Stomach smooth muscle (tissue), 2 donors: ENCODE data around the gene ETS1.

Experiments used
- H3K27ac ChIP-seq: one replicate; pipeline ENCODE4 v1.7.0; 2013; ENCODE audit warnings: mild to moderate bottlenecking, low read length, inconsistent platforms
- H3K27me3 ChIP-seq, 2 donors: one replicate each; pipeline ENCODE4 v1.7.0; 2013; ENCODE audit warnings: low read length in 2 of 2; ENCODE audit not compliant: insufficient read depth in 2 of 2, control insufficient read depth in 1 of 2
- H3K36me3 ChIP-seq, 2 donors: one replicate each; pipeline ENCODE4 v1.7.0; 2013; ENCODE audit warnings: low read length in 2 of 2; ENCODE audit not compliant: control insufficient read depth in 2 of 2, insufficient read depth in 2 of 2
- H3K4me1 ChIP-seq: one replicate; pipeline ENCODE4 v1.7.0; 2013; ENCODE audit warnings: low read length; ENCODE audit not compliant: control insufficient read depth, insufficient read depth
- H3K4me3 ChIP-seq, 2 donors: one replicate each; pipeline ENCODE4 v1.7.0; 2013; ENCODE audit warnings: low read length in 2 of 2
- H3K9ac ChIP-seq, 2 donors: one replicate each; pipeline ENCODE4 v1.7.0; 2013; ENCODE audit warnings: low read length in 2 of 2, mild to moderate bottlenecking in 1 of 2
- H3K9me3 ChIP-seq, 2 donors: one replicate each; pipeline ENCODE4 v1.7.0; 2013; ENCODE audit warnings: low read length in 2 of 2; ENCODE audit not compliant: control insufficient read depth in 2 of 2
- donor health status: healthy.
- donor health status: Pancreatic carcinoma.

The ETS1 gene

GRCh38 chr11:128587415-128587814, at the start of gene ETS1:
TSS of gene ETS1 (minus strand) at chr11:128587558. CDS start at chr11:128573130, 14,428 bp downstream.
- no peak within 1 kb of the TSS for H3K9ac ChIP-seq
- H3K4me3 ChIP-seq, result peak within 1 kb of the TSS in 1 of 2 donors; percentile 44
- no peak within 1 kb of the TSS for H3K27ac ChIP-seq

GRCh38 chr11:128634395-128634794, 47.0 kb upstream of the ETS1 start:
- H3K4me3 ChIP-seq, result no peak overlapping the region
- H3K9ac ChIP-seq, result no peak overlapping the region
- H3K36me3 ChIP-seq, result no peaks in the 10 kb centered on the region
- H3K4me1 ChIP-seq, result peaks cover 3% of the 10 kb centered on the region
- no peak overlapping the region for H3K27ac ChIP-seq
- peaks cover 0 to 4% of the 10 kb centered on the region in 2 donors for H3K27me3 ChIP-seq
- H3K9me3 ChIP-seq, result no peaks in the 10 kb centered on the region

More at GRCh38 chr11:128587415-128587814, at the start of gene ETS1:
- Histone ChIP-seq H3K27me3 (peaks cover 2 to 9% of the 10 kb centered on the region in 2 donors), H3K36me3 (no peaks in the 10 kb centered on the region), H3K4me1 (no peaks in the 10 kb centered on the region), H3K9me3 (no peaks in the 10 kb centered on the region)

GRCh38 chr11:128633384-128633965, 46.1 kb upstream of the ETS1 start:
- H3K27ac ChIP-seq, result no peak overlapping the region
- H3K36me3 ChIP-seq, result no peaks in the 10 kb centered on the region
- peaks cover 0 to 4% of the 10 kb centered on the region in 2 donors for H3K27me3 ChIP-seq
- peaks cover 3% of the 10 kb centered on the region for H3K4me1 ChIP-seq
- no peak overlapping the region for H3K9ac ChIP-seq
- no peak overlapping the region for H3K4me3 ChIP-seq
- H3K9me3 ChIP-seq, result no peaks in the 10 kb centered on the region

GRCh38 chr11:128632141-128632791, 44.9 kb upstream of the ETS1 start:
- Histone ChIP-seq H3K4me1 (peaks cover 3% of the 10 kb centered on the region), H3K27me3 (peaks cover 0 to 2% of the 10 kb centered on the region in 2 donors)

GRCh38 chr11:128630367-128631230, 43.2 kb upstream of the ETS1 start:
- no peak overlapping the region for H3K27ac ChIP-seq
- peak overlapping the region in 1 of 2 donors; percentile 51 for H3K9ac ChIP-seq
- no peaks in the 10 kb centered on the region for H3K9me3 ChIP-seq
- H3K4me3 ChIP-seq, result no peak overlapping the region
- H3K27me3 ChIP-seq, result no peaks in the 10 kb centered on the region
- peaks cover 3% of the 10 kb centered on the region for H3K4me1 ChIP-seq
- no peaks in the 10 kb centered on the region for H3K36me3 ChIP-seq

More at GRCh38 chr11:128632141-128632791, 44.9 kb upstream of the ETS1 start:
- Histone ChIP-seq H3K4me3 (no peak overlapping the region), H3K36me3 (no peaks in the 10 kb centered on the region), H3K27ac (no peak overlapping the region), H3K9me3 (no peaks in the 10 kb centered on the region), H3K9ac (no peak overlapping the region)

DNA sequence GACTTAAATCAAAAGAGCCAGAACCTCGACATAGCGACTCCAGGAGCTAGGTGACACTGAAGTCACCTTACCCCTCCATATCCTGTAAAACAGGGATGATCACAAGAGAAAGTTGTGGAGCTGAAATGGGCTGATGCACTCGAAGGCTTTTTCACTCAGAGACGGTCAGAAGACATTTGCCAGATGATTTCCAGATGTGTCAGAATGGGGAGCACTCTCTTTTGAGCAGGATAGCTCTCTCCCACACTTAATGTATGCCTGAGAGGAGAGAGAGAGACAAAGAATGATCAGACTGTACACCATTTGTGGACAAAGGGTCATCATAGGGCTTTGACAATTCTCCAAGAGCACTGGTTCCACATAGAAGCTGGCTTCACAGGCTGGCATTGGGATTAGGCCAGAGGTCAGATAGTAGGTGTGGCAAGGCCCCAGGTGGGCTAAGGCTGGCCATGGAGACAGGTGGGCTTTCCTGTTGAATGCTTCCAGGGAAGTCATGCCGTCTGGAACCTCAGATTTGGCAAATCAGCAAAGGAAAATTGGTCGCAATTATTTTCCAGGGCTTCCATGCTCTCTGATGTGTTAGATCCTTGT, 42.3 kb upstream of the ETS1 start:
- Histone ChIP-seq H3K9ac (no peak overlapping the region), H3K9me3 (no peaks in the 10 kb centered on the region), H3K4me3 (no peak overlapping the region), H3K36me3 (no peaks in the 10 kb centered on the region), H3K27ac (no peak overlapping the region), H3K27me3 (no peaks in the 10 kb centered on the region), H3K4me1 (peaks cover 3% of the 10 kb centered on the region)

GRCh38 chr11:128628686-128629085, 41.3 kb upstream of the ETS1 start:
- no peaks in the 10 kb centered on the region for H3K27me3 ChIP-seq
- H3K4me1 ChIP-seq, result peaks cover 3% of the 10 kb centered on the region
- no peak overlapping the region for H3K9ac ChIP-seq
- no peak overlapping the region for H3K27ac ChIP-seq
- no peak overlapping the region for H3K4me3 ChIP-seq
- no peaks in the 10 kb centered on the region for H3K9me3 ChIP-seq
- no peaks in the 10 kb centered on the region for H3K36me3 ChIP-seq

GRCh38 chr11:128628325-128628673, 40.9 kb upstream of the ETS1 start:
- Histone ChIP-seq H3K27ac (no peak overlapping the region), H3K9ac (no peak overlapping the region), H3K27me3 (no peaks in the 10 kb centered on the region), H3K9me3 (no peaks in the 10 kb centered on the region), H3K36me3 (no peaks in the 10 kb centered on the region), H3K4me3 (no peak overlapping the region), H3K4me1 (peaks cover 3% of the 10 kb centered on the region)

DNA sequence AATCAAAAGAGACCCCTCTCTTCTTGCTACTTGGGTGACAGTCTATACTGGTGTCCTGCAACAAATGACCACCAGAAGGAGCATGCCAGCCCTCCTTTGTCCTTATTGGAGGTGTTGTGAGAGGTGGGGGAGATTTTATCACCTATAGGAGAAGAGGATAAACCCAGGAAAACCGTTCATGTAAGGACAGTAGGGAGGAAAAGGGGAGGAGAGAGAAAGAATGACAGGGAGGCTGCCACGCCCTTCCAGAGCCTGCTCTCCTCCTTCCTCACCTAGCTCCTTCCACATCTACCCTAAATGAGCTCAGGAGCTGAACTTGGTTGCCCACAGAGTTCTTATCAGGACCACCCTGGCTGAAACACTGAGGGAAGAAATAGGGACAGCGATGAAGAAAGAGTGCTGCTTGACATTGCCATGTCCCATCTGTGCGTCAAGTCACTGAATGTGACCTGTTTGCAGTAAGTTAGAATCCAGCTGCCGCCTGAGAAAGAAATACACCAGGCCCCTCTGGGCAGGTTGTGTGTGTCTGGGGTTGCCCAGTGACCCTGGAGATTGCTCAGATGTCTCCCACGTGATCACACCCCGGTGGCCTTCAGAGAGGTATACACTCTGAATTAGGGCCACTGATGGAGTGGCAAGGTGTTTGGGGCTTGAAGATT, 40.4 kb upstream of the ETS1 start:
- Histone ChIP-seq H3K9ac (no peak overlapping the region), H3K4me1 (peaks cover 3% of the 10 kb centered on the region), H3K27ac (no peak overlapping the region), H3K4me3 (no peak overlapping the region), H3K27me3 (no peaks in the 10 kb centered on the region), H3K9me3 (no peaks in the 10 kb centered on the region), H3K36me3 (no peaks in the 10 kb centered on the region)

- H3K36me3 ChIP-seq, result no peaks in the 10 kb centered on the region
- H3K27me3 ChIP-seq, result no peaks in the 10 kb centered on the region
- H3K9ac ChIP-seq, result no peak overlapping the region
- no peak overlapping the region for H3K4me3 ChIP-seq
- no peaks in the 10 kb centered on the region for H3K9me3 ChIP-seq
- H3K27ac ChIP-seq, result no peak overlapping the region
- peaks cover 5% of the 10 kb centered on the region for H3K4me1 ChIP-seq
Observed at GRCh38 chr11:128626913-128627665, 39.7 kb upstream of the ETS1 start.
